HCT116 (cell line): ENCODE measurements around the gene CLDN20.

Source experiments
- ATF3 ChIP-seq: IDR thresholded peaks from 2 replicates; pipeline ENCODE4 v1.6.1; 2012
- CBX3 ChIP-seq: IDR thresholded peaks from 2 replicates; pipeline ENCODE4 v1.6.1; 2012; ENCODE audit warnings: low read depth
- CTCF ChIP-seq, 3 experiments: fragments of 200-600 bp in 1 of 3; sonication (generic) in 1 of 3; IDR thresholded peaks in 2 of 3; conservative IDR thresholded peaks in 1 of 3; 2 replicates each; pipeline ENCODE4 v1.5.1; 2012 to 2017; ENCODE audit warnings: low read depth in 2 of 3, low read length in 2 of 3, antibody characterized with exemption in 1 of 3, borderline replicate concordance in 1 of 3, control low read depth in 1 of 3, mild to moderate bottlenecking in 1 of 3, mixed read lengths in 1 of 3, mixed run types in 1 of 3, moderate library complexity in 1 of 3; ENCODE audit not compliant: insufficient read depth in 1 of 3
- EZH2 ChIP-seq: fragments of 200-600 bp; sonication (generic); IDR thresholded peaks from 2 replicates; pipeline ENCODE4 v1.6.1; 2017; ENCODE audit warnings: antibody characterized with exemption, mixed run types
- JUND ChIP-seq: IDR thresholded peaks from 2 replicates; pipeline ENCODE4 v1.6.1; 2012
- POLR2A ChIP-seq: IDR thresholded peaks from 2 replicates; pipeline ENCODE4 v1.7.0; 2011; ENCODE audit warnings: borderline replicate concordance; ENCODE audit not compliant: insufficient read depth, insufficient read length; ENCODE audit errors: extremely low read depth
- SIN3A ChIP-seq: IDR thresholded peaks from 2 replicates; pipeline ENCODE4 v1.6.1; 2012; ENCODE audit warnings: low read depth
- YY1 ChIP-seq: IDR thresholded peaks from 2 replicates; pipeline ENCODE4 v1.6.1; 2011; ENCODE audit warnings: low read length, low read depth, moderate library complexity, mild to moderate bottlenecking; ENCODE audit not compliant: insufficient replicate concordance; ENCODE audit errors: extremely low read depth

GRCh38 chr6:155265843-155266535, 2.2 kb downstream of the CLDN20 start:
- TF ChIP-seq POLR2A (no peak), ATF3 (no peak), SIN3A (no peak), CTCF (IDR thresholded peaks at IDR 0.05 in 2 of 3, conservative IDR thresholded peaks at IDR 0.05 in 1 of 3; ENCODE audit: borderline replicate concordance in 1 of 3, insufficient read depth in 1 of 3, low read depth in 2 of 3, low read length in 2 of 3) (peak in 1 of 3 experiments; percentile 25; a peak in 1 of 6 replicates), JUND (no peak), EZH2 (no peak), YY1 (no peak), CBX3 (no peak)
